GM12878 (cell line): ENCODE measurements around the gene PTPRM. TPM values are rescaled to one million over a fixed set of nuclear protein-coding genes. Genes with fewer than 3 reads are reported as not detected.

ENCODE experiments used
- ATAC-seq: fragments of 200-7000 bp; cut with Tn5 transposase; 3 replicates; pipeline ENCODE4 v1.9.1; 2020; ENCODE audit warnings: mild to moderate bottlenecking, moderate library complexity
- BruUV-seq: library from RNA; stranded (reverse); fragments of 400-500 nt; replicated peaks from 2 replicates; lab custom pipeline; 2021; lab: Mats Ljungman, UMichigan
- CTCF ChIA-PET: fragments of 300-600 bp; sonication (Branson Sonifier 250); formaldehyde crosslinking; extraction: SDS; loops from one replicate; lab custom pipeline; 2021; ENCODE audit warnings: inconsistent platforms; lab: Yijun Ruan, JAX
- POLR2A ChIA-PET: fragments of 350-600 bp; formaldehyde crosslinking; extraction: SDS; loops from one replicate; lab custom pipeline; 2021; ENCODE audit warnings: inconsistent platforms; lab: Charles Lee
- RAD21 ChIA-PET: fragments of 300-600 bp; sonication (Branson Sonifier 250); formaldehyde crosslinking; loops from one replicate; lab custom pipeline; 2023; ENCODE audit warnings: antibody characterized with exemption; ENCODE audit not compliant: unreplicated experiment; lab: Charles Lee
- SMC1A ChIA-PET: fragments of 300-600 bp; sonication (Branson Sonifier 250); formaldehyde crosslinking; loops from one replicate; lab custom pipeline; 2023; ENCODE audit not compliant: unreplicated experiment, uncharacterized antibody; lab: Charles Lee
- DNase-seq: peaks from one replicate; pipeline ENCODE4 v3.0.0-alpha.2; 2011; ENCODE audit warnings: low read depth, low spot score
- FAIRE-seq: peaks from 3 replicates; lab custom pipeline; 2011; peaks lifted over from hg19 to GRCh38; lab: Jason Lieb, UNC
- H2AFZ ChIP-seq: 2 replicates; pipeline ENCODE4 v1.6.0; 2011; ENCODE audit warnings: low read depth, low read length, control low read depth; ENCODE audit not compliant: control insufficient read depth
- H3K27ac ChIP-seq: 2 replicates; pipeline ENCODE4 v1.5.1; 2011; ENCODE audit warnings: control low read depth; ENCODE audit not compliant: control insufficient read depth, insufficient read depth
- H3K27me3 ChIP-seq, 2 experiments: replicated peaks in 1 of 2; 2 replicates each; pipeline versions ENCODE4 v1.6.0 to v1.6.1; 2011; ENCODE audit warnings: low read length in 1 of 2; ENCODE audit not compliant: control insufficient read depth in 2 of 2, insufficient read depth in 2 of 2
- H3K36me3 ChIP-seq, 2 experiments: 2 replicates each; pipeline ENCODE4 v1.5.1; 2011; ENCODE audit warnings: low read length in 1 of 2; ENCODE audit not compliant: control insufficient read depth in 2 of 2, insufficient read depth in 2 of 2
- H3K4me1 ChIP-seq: 2 replicates; pipeline ENCODE4 v1.6.1; 2011; ENCODE audit warnings: mild to moderate bottlenecking, low read length, moderate library complexity, mixed read lengths; ENCODE audit not compliant: control insufficient read depth, insufficient read depth
- H3K4me2 ChIP-seq: 2 replicates; pipeline ENCODE4 v1.6.0; 2011; ENCODE audit warnings: control low read depth; ENCODE audit not compliant: control insufficient read depth, insufficient read depth
- H3K4me3 ChIP-seq: fragments of 200-600 bp; sonication (generic); 2 replicates; pipeline ENCODE4 v1.5.1; 2016
- H3K79me2 ChIP-seq: 2 replicates; pipeline ENCODE4 v1.6.0; 2011; ENCODE audit warnings: low read length; ENCODE audit not compliant: control insufficient read depth, insufficient read depth
- H3K9ac ChIP-seq: 2 replicates; pipeline ENCODE4 v1.8.0; 2011; ENCODE audit warnings: low read length, control low read depth, mixed read lengths; ENCODE audit not compliant: control insufficient read depth, insufficient read depth
- H3K9me3 ChIP-seq: replicated peaks from 3 replicates; pipeline ENCODE4 v1.5.1; 2011; ENCODE audit warnings: mild to moderate bottlenecking, low read length; ENCODE audit not compliant: control insufficient read depth, insufficient read depth
- H4K20me1 ChIP-seq: 2 replicates; pipeline ENCODE4 v1.6.0; 2011; ENCODE audit not compliant: control insufficient read depth, insufficient read depth
- ATF3 ChIP-seq: IDR thresholded peaks from 2 replicates; pipeline ENCODE4 v1.6.1; 2011; ENCODE audit warnings: low read depth, mild to moderate bottlenecking, low read length, moderate library complexity, borderline replicate concordance; ENCODE audit errors: extremely low read depth
- BACH1 ChIP-seq: fragments of 450-650 bp; IDR thresholded peaks from 2 replicates; pipeline ENCODE4 v1.6.1; 2017; ENCODE audit warnings: mild to moderate bottlenecking, borderline replicate concordance
- BCLAF1 ChIP-seq: fragments of 450-650 bp; IDR thresholded peaks from 2 replicates; pipeline ENCODE4 v1.6.1; 2017; ENCODE audit warnings: antibody characterized with exemption, mild to moderate bottlenecking, moderate library complexity
- CEBPZ ChIP-seq: fragments of 150-350 bp; IDR thresholded peaks from 2 replicates; pipeline ENCODE4 v1.6.1; 2016; ENCODE audit warnings: low read depth, low read length
- GABPA ChIP-seq: IDR thresholded peaks from 2 replicates; pipeline ENCODE4 v1.6.1; 2014; ENCODE audit warnings: antibody characterized with exemption, low read depth, mild to moderate bottlenecking, inconsistent platforms
- HDGF ChIP-seq: fragments of 450-650 bp; IDR thresholded peaks from 2 replicates; pipeline ENCODE4 v1.6.1; 2016; ENCODE audit warnings: antibody characterized with exemption
- IRF3 ChIP-seq: fragments of 450-650 bp; IDR thresholded peaks from 2 replicates; pipeline ENCODE4 v1.6.1; 2014; ENCODE audit warnings: mild to moderate bottlenecking
- LARP7 ChIP-seq: fragments of 450-650 bp; IDR thresholded peaks from 2 replicates; pipeline ENCODE4 v1.6.1; 2017; ENCODE audit warnings: mild to moderate bottlenecking
- MTA3 ChIP-seq: IDR thresholded peaks from 2 replicates; pipeline ENCODE4 v1.6.1; 2012; ENCODE audit warnings: low read length, inconsistent platforms, borderline replicate concordance
- NFIC ChIP-seq: IDR thresholded peaks from 2 replicates; pipeline ENCODE4 v1.6.1; 2012; ENCODE audit warnings: low read depth, mild to moderate bottlenecking, inconsistent platforms, low read length, moderate library complexity
- REST ChIP-seq: IDR thresholded peaks from 2 replicates; pipeline ENCODE4 v1.6.1; 2012; ENCODE audit warnings: mild to moderate bottlenecking, low read depth, low read length
- STAT1 ChIP-seq: fragments of 450-650 bp; conservative IDR thresholded peaks from 2 replicates; pipeline ENCODE4 v1.6.1; 2014; ENCODE audit warnings: antibody characterized with exemption, mild to moderate bottlenecking
- ZNF207 ChIP-seq: fragments of 450-650 bp; IDR thresholded peaks from 2 replicates; pipeline ENCODE4 v1.6.1; 2014; ENCODE audit warnings: antibody characterized with exemption, mild to moderate bottlenecking, borderline replicate concordance
- ZNF384 ChIP-seq: IDR thresholded peaks from 2 replicates; pipeline ENCODE4 v1.6.1; 2012; ENCODE audit warnings: low read depth, mild to moderate bottlenecking, low read length, improper control_type of control experiment, borderline replicate concordance
- WGBS: methylation state at CpG from one replicate; pipeline ENCODE4 v1.1.6; 2016; ENCODE audit warnings: low lambda C conversion rate; ENCODE audit not compliant: insufficient replicate concordance, insufficient coverage; ENCODE audit errors: missing lambda C conversion rate; 5-methylcytosine and 5-hydroxymethylcytosine counted together
- in situ Hi-C: fragments of 300-500 bp; cut with MboI; formaldehyde crosslinking; loops from 9 replicates; pipeline ENCODE4 v1.14.3; 2018; ENCODE audit warnings: mixed read lengths
- intact Hi-C: fragments of 100-400 bp; cut with micrococcal nuclease; formaldehyde crosslinking; loops from one replicate; pipeline ENCODE4 v1.14.2; 2022; ENCODE audit not compliant: unreplicated experiment
- polyA plus RNA-seq, 11 experiments: library from polyadenylated mRNA; depleted of rRNA in 4 of 11; unstranded in 6 of 11; stranded (reverse) in 5 of 11; fragments of >200 nt; fragmentation: Nextera tagmentation in 4 of 11; fragmentation: Illumina TruSeq in 1 of 11; extraction: Ambion mirVana in 4 of 11; extraction: Trizol in 1 of 11; gene quantifications; 1 replicate in 1 of 11; 2 replicates in 10 of 11; pipeline versions ENCODE4 v1.2.1 to v1.2.3, GENCODE V29; 2011 to 2016; ENCODE audit warnings: inconsistent platforms in 2 of 11, missing spikeins in 2 of 11, low read depth in 1 of 11
- total RNA-seq, 4 experiments: library from RNA; depleted of rRNA in 3 of 4; stranded (reverse); fragments of >200 nt in 3 of 4; fragmentation: Illumina TruSeq in 1 of 4; extraction: Trizol in 1 of 4; gene quantifications; 2 replicates each; pipeline versions ENCODE4 v1.2.1 to v1.2.3, GENCODE V29; 2013 to 2021

The PTPRM gene
- total and polyA plus RNA-seq, 10 of the 15 experiments (the other 5 are each of a cell fraction or from before 2014, with no cell fraction given): 0.07 to 22.6 (median 0.60) TPM

- no peak overlapping the region for H3K9ac ChIP-seq
- intact Hi-C loops: no loop called here
- H3K79me2 ChIP-seq: no peaks in the 10 kb centered on the region
- no TSS peak for BruUV-seq
- no peaks in the 10 kb centered on the region for H3K4me1 ChIP-seq
- CTCF ChIA-PET: no interaction called here
- H3K27me3 ChIP-seq: no peaks in the 10 kb centered on the region
- DNase-seq (no peak), FAIRE-seq (no peak), ATAC-seq (no peak)
- POLR2A ChIA-PET: no interaction called here
- no peaks in the 10 kb centered on the region for H3K9me3 ChIP-seq
- 0% methylated on average over 2 of the region's 2 CpGs for WGBS
- no peak overlapping the region for H3K27ac ChIP-seq
- in situ Hi-C loops: no loop called here
- H4K20me1 ChIP-seq: no peaks in the 10 kb centered on the region
- RAD21 ChIA-PET: no interaction called here
- SMC1A ChIA-PET: no interaction called here
- no peak overlapping the region for H3K4me2 ChIP-seq
- H2AFZ ChIP-seq: no peak overlapping the region
- H3K4me3 ChIP-seq: no peak overlapping the region
- H3K36me3 ChIP-seq: no peaks in the 10 kb centered on the region
- TF ChIP-seq HDGF (no peak), ZNF384 (no peak), LARP7 (no peak), CEBPZ (no peak), GABPA (no peak), REST (no peak), STAT1 (no peak), ZNF207 (no peak), IRF3 (no peak), BACH1 (no peak), NFIC (no peak), ATF3 (no peak), MTA3 (no peak), BCLAF1 (no peak)
Measured at GRCh38 chr18:7856733-7857132, 289.6 kb downstream of the PTPRM start.
